ENCODE results near the gene EZR. TPM values are rescaled to one million over a fixed set of nuclear protein-coding genes. Genes with fewer than 3 reads are reported as not detected.

Gene EZR
- polyA plus RNA-seq, 2 of the 4 experiments (the other 2 are of a cell fraction): 219 to 254 TPM

DNA sequence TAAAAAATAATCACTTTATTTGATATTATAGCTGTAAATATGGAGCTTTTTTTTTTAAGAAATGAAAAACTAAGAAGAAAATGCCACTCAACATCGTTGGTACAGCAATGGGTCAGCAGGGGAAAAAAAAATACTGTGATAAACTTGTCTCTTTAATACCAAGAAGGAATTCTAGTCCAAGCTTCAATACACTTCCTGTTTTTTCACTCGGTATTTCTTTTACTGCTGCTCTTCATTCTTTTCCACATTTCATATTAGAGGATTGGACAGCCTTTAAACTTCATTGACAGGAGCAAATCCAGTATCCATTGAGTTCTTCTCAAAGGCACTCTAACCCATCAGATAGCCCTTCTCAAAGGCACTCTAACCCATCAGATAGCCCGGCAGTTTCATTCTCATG is 22.2 kb upstream of the EZR start:
- H3K9me3 ChIP-seq: no peaks in the 10 kb centered on the region
- no peaks in the 10 kb centered on the region for H3K4me1 ChIP-seq
- DNase-seq (ENCODE audit: low read depth in 1 of 2, low spot score in 1 of 2) (no peak), FAIRE-seq (no peak), ATAC-seq (no peak)
- H3K27ac ChIP-seq: no peak overlapping the region
- H3K4me2 ChIP-seq: no peak overlapping the region
- ChIA-PET CTCF (no interaction called here), POLR2A (interaction anchor here (0.6 kb wide), 1 partner anchor 886 kb away, joined by 3 read pairs; the partner anchor contains the start of gene WTAP)
- WGBS (ENCODE audit: missing lambda C conversion rate): 70% methylated on average over 3 of the region's 3 CpGs
- TF ChIP-seq RNF2 (IDR thresholded peaks at IDR 0.05; ENCODE audit: borderline replicate concordance, low read depth) (no peak), MAX (IDR thresholded peaks at IDR 0.05) (no peak), CBX8 (IDR thresholded peaks at IDR 0.05) (no peak), BHLHE40 (IDR thresholded peaks at IDR 0.05; ENCODE audit: low read depth, low read length) (no peak), RFX5 (IDR thresholded peaks at IDR 0.05) (no peak)
- H3K4me3 ChIP-seq: no peak overlapping the region

DNA sequence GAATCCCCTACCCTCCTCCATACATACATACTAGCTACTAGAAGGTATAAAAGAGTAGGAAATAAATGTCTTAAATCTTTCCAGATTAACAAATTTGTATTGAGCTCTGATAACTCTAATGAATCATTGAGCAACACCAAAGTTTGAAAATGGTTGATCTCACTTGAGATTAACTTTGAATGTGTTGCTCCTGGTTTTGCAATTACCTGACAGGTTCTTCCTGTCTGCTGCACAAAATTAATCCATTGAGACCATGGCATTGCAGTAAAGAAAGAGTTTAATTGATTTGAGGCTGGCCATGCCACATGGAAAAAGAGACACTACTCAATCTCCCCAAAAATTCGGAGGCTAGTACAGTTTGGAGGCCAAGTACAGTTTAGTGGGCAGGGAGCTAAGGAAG is 21.3 kb upstream of the EZR start:
- ChIA-PET POLR2A (no interaction called here), CTCF (no interaction called here)
- FAIRE-seq: no peak
- Histone ChIP-seq H3K4me3 (no peak overlapping the region), H3K4me2 (no peak overlapping the region), H3K4me1 (no peaks in the 10 kb centered on the region), H3K27ac (no peak overlapping the region), H3K9me3 (no peaks in the 10 kb centered on the region)
- WGBS (ENCODE audit: missing lambda C conversion rate): 71% methylated on average over 1 of the region's 1 CpG
- DNase-seq (ENCODE audit: low read depth in 1 of 2, low spot score in 1 of 2): no peak
- no peak for ATAC-seq
- TF ChIP-seq HOXB13 (CRISPR knock-in tag; IDR thresholded peaks at IDR 0.05; ENCODE audit: low read depth) (no peak), HEYL (CRISPR knock-in tag; IDR thresholded peaks at IDR 0.05) (no peak), E2F6 (IDR thresholded peaks at IDR 0.05; ENCODE audit: borderline replicate concordance, low read depth) (no peak), NFE2L2 (conservative IDR thresholded peaks at IDR 0.05; ENCODE audit: low read length) (no peak), KDM1A (IDR thresholded peaks at IDR 0.05; ENCODE audit: low read depth) (no peak)

DNA sequence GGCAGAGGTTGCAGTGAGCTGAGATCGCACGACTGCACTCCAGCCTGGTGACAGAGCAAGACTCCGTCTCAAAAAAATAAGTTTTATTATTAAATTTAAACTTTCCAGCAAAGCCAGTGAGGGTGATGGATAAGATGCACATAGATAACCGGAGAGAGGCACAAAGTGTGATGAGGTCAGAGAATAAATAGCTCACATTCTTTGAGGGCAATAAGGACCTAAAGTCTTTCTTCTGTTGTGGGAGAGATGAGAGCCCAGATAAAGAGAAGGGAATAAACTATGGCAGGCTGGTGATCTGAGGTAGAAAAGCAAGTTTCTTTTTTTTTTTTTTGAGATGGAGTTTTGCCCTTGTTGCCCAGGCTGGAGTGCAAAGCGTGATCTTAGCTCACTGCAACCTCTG is 20.6 kb upstream of the EZR start:
- FAIRE-seq (no peak), ATAC-seq (no peak), DNase-seq (ENCODE audit: low read depth in 1 of 2, low spot score in 1 of 2) (no peak)
- no peak overlapping the region for H3K4me3 ChIP-seq
- no peak overlapping the region for H3K4me2 ChIP-seq
- no peaks in the 10 kb centered on the region for H3K4me1 ChIP-seq
- ChIA-PET CTCF (no interaction called here), POLR2A (no interaction called here)
- no peaks in the 10 kb centered on the region for H3K9me3 ChIP-seq
- 96% methylated on average over 5 of the region's 5 CpGs for WGBS (ENCODE audit: missing lambda C conversion rate)
- no peak for TF ChIP-seq FOSB (CRISPR knock-in tag; IDR thresholded peaks at IDR 0.05)
- TF ChIP-seq HEYL (CRISPR knock-in tag; IDR thresholded peaks at IDR 0.05): no peak
- TF ChIP-seq PBX3 (IDR thresholded peaks at IDR 0.05): no peak
- TF ChIP-seq HOXB13 (CRISPR knock-in tag; IDR thresholded peaks at IDR 0.05; ENCODE audit: low read depth): no peak
- no peak for TF ChIP-seq FOXS1 (CRISPR knock-in tag; IDR thresholded peaks at IDR 0.05)
- TF ChIP-seq ATOH8 (CRISPR knock-in tag; IDR thresholded peaks at IDR 0.05; ENCODE audit: low read depth): no peak
- TF ChIP-seq E2F6 (IDR thresholded peaks at IDR 0.05; ENCODE audit: borderline replicate concordance, low read depth): no peak
- TF ChIP-seq MYC (IDR thresholded peaks at IDR 0.05; ENCODE audit: borderline replicate concordance, low read length): no peak
- no peak for TF ChIP-seq ZNF302 (CRISPR knock-in tag; IDR thresholded peaks at IDR 0.05)
- no peak for TF ChIP-seq BCL3 (IDR thresholded peaks at IDR 0.05)
- no peak for TF ChIP-seq JUNB (IDR thresholded peaks at IDR 0.05)
- no peak for TF ChIP-seq MAZ (IDR thresholded peaks at IDR 0.05; ENCODE audit: borderline replicate concordance, low read depth, low read length)
- TF ChIP-seq HDAC2 (IDR thresholded peaks at IDR 0.05): no peak
- no peak for TF ChIP-seq NR3C1 (IDR thresholded peaks at IDR 0.05)
- no peak for TF ChIP-seq NPAS2 (CRISPR knock-in tag; IDR thresholded peaks at IDR 0.05; ENCODE audit: borderline replicate concordance)
- no peak for TF ChIP-seq KDM1A (IDR thresholded peaks at IDR 0.05; ENCODE audit: low read depth)
- no peak for TF ChIP-seq CHD4 (IDR thresholded peaks at IDR 0.05; ENCODE audit: borderline replicate concordance)
- no peak overlapping the region for H3K27ac ChIP-seq

Measured in A549 (cell line).